Myocyte (in vitro differentiated cells): ENCODE measurements around the gene COL4A1. TPM values are rescaled to one million over a fixed set of nuclear protein-coding genes. Genes with fewer than 3 reads are reported as not detected.
"Not testable (repeated sequence)": the region's sequence is repeated elsewhere in the genome, so short reads cannot be mapped to it uniquely, and the experiment has no call there.

ENCODE experiments used
- DNase-seq: peaks from one replicate; pipeline ENCODE4 v3.0.0-alpha.2; 2012; ENCODE audit warnings: low read depth
- total RNA-seq: library from RNA; depleted of rRNA; stranded (reverse); fragments of >200 nt; gene quantifications from 2 replicates; pipeline ENCODE4 v1.2.3, GENCODE V29; 2014

COL4A1 gene
- total RNA-seq, 1 donor from 2014 or later: 128 TPM

- DNase-seq: no peak
Measured at GRCh38 chr13:110324026-110324749, 17.2 kb upstream of the COL4A1 start.

GRCh38 chr13:110323172-110323891 is 16.4 kb upstream of the COL4A1 start:
- peak; percentile 71 for DNase-seq

GRCh38 chr13:110322828-110323171 is 15.8 kb upstream of the COL4A1 start:
- DNase-seq: no peak

GRCh38 chr13:110322126-110322827 is 15.3 kb upstream of the COL4A1 start:
- no peak for DNase-seq

- not testable (repeated sequence) for DNase-seq
Measured at GRCh38 chr13:110321573-110321972, 14.6 kb upstream of the COL4A1 start.

GRCh38 chr13:110320645-110321044 is 13.7 kb upstream of the COL4A1 start:
- no peak for DNase-seq

- DNase-seq: no peak
Measured at GRCh38 chr13:110319774-110320509, 13.0 kb upstream of the COL4A1 start.

- DNase-seq: no peak
Measured at GRCh38 chr13:110319397-110319773, 12.4 kb upstream of the COL4A1 start.

- no peak for DNase-seq
Measured at GRCh38 chr13:110318920-110319319, 12.0 kb upstream of the COL4A1 start.

- DNase-seq: no peak
Measured at GRCh38 chr13:110317496-110318195, 10.7 kb upstream of the COL4A1 start.

GRCh38 chr13:110317093-110317492 is 10.1 kb upstream of the COL4A1 start:
- DNase-seq: no peak

- DNase-seq: no peak
Measured at GRCh38 chr13:110316196-110316595, 9.2 kb upstream of the COL4A1 start.

- no peak for DNase-seq
Measured at GRCh38 chr13:110314516-110315245, 7.7 kb upstream of the COL4A1 start.

GRCh38 chr13:110313733-110314132 is 6.8 kb upstream of the COL4A1 start:
- not testable (repeated sequence) for DNase-seq

- not testable (repeated sequence) for DNase-seq
Measured at GRCh38 chr13:110313261-110313660, 6.3 kb upstream of the COL4A1 start.

- peak; percentile 30 for DNase-seq
Measured at GRCh38 chr13:110312339-110313031, 5.5 kb upstream of the COL4A1 start.

- no peak for DNase-seq
Measured at GRCh38 chr13:110311443-110312338, 4.7 kb upstream of the COL4A1 start.
